Neural cell (in vitro differentiated cells): ENCODE results near the gene CCDC201.

ENCODE experiments used
- EZH2 ChIP-seq: fragments of 200-600, 300-800 bp; shearing (Covaris generic), sonication (generic); IDR thresholded peaks from 2 replicates; pipeline ENCODE4 v1.6.1; 2014; ENCODE audit warnings: antibody characterized with exemption, low read length, borderline replicate concordance, mild to moderate bottlenecking; ENCODE audit not compliant: insufficient read depth, poor library complexity, severe bottlenecking
- POLR2AphosphoS5 ChIP-seq: IDR thresholded peaks from 2 replicates; pipeline ENCODE4 v1.6.1; 2012
- SMC3 ChIP-seq: fragments of 450-650 bp; conservative IDR thresholded peaks from 2 replicates; pipeline ENCODE4 v1.6.1; 2014; ENCODE audit warnings: antibody characterized with exemption, mild to moderate bottlenecking, moderate library complexity; ENCODE audit not compliant: poor library complexity
- TAF1 ChIP-seq: IDR thresholded peaks from 2 replicates; pipeline ENCODE4 v1.6.1; 2012; ENCODE audit warnings: low read depth
- TF ChIP-seq, protein P1 (sequence below): fragments of 450-650 bp; IDR thresholded peaks from 2 replicates; pipeline ENCODE4 v1.5.1; 2014; ENCODE audit warnings: antibody characterized with exemption, mild to moderate bottlenecking, moderate library complexity; ENCODE audit not compliant: poor library complexity, severe bottlenecking

DNA sequence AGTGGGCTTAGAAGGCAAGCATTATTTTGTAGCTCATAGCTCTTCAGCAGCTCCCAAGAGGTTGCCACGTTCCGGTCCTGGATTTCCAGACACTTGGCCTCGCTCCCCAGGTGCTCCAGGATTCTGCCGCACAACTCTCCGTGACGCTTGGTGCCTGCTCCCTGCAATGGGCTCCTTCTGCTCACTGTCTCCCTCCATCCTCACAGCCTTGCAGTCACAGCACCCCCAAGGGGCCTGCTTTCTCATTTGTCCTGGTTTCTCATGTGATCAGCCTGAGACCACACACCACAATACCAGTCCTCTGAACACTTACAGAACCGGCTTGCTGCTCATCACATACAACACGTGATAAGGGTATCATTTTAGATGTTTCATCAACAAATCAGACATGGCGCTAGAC lies 38.4 kb upstream of the CCDC201 start:
- TF ChIP-seq POLR2AphosphoS5 (no peak), SMC3 (no peak), EZH2 (no peak), TAF1 (no peak)
- TF ChIP-seq, protein P1, sequence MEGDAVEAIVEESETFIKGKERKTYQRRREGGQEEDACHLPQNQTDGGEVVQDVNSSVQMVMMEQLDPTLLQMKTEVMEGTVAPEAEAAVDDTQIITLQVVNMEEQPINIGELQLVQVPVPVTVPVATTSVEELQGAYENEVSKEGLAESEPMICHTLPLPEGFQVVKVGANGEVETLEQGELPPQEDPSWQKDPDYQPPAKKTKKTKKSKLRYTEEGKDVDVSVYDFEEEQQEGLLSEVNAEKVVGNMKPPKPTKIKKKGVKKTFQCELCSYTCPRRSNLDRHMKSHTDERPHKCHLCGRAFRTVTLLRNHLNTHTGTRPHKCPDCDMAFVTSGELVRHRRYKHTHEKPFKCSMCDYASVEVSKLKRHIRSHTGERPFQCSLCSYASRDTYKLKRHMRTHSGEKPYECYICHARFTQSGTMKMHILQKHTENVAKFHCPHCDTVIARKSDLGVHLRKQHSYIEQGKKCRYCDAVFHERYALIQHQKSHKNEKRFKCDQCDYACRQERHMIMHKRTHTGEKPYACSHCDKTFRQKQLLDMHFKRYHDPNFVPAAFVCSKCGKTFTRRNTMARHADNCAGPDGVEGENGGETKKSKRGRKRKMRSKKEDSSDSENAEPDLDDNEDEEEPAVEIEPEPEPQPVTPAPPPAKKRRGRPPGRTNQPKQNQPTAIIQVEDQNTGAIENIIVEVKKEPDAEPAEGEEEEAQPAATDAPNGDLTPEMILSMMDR = no peak
